NCI-H446 (cell line): ENCODE results near the gene CXCL5.

Experiments
- DNase-seq, 2 experiments: peaks; one replicate each; lab custom pipeline; 2025; lab: John Stamatoyannopoulos, UW

CXCL5 gene

DNA sequence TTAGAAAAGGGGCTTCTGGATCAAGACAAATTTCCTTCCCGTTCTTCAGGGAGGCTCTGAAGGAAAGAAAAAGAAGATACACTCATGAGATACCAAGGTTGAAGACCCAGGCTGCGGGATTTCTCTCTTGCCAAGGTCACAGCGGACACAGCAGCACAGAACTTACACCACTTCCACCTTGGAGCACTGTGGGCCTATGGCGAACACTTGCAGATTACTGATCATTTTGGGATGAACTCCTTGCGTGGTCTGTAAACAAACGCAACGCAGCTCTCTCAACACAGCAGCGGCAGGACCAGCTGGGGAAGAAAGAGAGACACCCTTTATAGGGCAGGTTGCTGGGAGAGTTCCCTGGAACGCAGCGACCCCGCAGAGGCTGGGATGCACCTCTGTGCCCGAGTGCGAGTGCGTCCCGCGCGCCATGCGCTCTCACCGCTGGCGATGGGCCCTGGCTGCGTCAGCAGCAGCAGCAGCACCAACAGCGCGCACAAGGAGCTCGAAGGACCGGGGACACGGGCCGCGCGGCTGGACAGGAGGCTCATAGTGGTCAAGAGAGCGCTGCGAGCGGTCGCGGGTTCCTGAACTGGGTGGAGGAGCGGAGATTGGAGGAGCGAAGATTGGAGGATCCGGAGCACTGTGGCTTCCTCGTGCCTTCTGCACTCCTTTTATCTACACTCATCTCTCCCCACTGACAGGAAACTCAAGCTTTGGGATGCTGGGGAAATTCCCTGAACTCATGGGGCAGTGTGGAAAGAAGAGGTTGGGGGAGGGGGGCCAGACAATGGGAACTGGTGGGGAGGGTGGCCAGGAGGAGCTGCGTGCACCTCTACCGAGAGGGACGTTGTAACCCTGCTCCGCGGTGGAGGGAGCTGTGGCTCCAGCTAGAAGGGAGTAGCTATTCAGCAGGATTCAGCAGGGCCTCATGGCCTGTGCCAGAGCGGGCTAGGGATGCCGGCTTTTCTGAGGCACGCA, at the start of gene CXCL5:
Gene CXCL5, minus strand, starts transcription at position 638 of the 972 bp plus-strand sequence. Its CDS starts 96 bp downstream, at position 542.
- no peak for DNase-seq

DNA sequence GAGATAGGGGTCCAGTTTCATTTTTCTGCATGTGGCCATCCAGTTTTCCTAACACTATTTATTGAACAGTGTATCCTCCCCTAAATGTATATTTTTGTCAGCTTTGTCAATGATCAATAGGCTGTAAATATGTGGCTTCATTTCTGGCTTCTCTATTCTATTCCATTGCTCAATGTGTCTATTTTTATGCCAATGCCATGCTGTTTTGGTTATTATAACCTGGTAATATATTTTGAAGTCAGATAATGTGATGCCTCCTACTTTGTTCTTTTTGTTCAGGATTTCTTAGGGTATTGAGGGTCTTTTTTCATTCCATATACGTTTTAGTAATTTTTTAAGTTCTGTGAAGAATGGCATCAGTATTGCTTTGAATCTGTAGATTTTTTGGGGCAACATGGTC, 48.7 kb upstream of the CXCL5 start:
- DNase-seq: no peak

DNA sequence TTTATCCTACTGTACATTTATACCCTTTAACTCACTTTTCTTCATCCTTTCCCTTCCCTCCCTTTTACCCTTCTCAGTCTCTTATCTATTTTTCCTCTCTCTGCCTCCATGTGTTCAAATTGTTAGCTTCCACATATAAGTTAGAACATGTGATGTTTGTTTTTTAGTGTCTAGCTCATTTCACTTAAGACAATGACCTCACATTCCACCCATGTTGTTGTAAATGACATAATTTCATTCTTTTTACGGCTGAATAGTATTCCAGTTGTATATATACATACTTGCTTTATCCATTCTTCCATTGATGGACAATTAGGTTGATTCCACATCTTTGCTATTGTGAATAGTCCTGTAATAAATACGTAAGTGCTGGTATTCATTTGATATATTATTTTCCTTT, 47.3 kb upstream of the CXCL5 start:
- DNase-seq: no peak

DNA sequence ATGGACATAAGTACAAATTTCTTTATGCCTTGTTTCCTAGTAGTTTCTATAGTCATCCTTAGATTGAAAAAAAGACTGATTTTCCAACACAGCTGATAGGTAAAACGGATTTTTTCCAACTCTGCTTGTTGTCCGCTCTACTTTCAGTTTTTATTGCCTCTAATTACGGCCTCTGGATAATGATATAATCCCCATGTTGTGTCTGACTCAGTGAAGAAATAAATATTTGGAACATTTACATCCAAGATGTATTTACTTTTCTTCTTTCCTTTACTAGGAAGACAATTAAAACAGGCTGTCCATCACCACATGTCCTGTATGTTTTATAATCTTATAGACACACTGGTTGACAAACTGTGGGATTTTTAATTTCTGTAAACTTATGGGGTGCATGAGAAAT, 46.8 kb upstream of the CXCL5 start:
- no peak for DNase-seq

DNA sequence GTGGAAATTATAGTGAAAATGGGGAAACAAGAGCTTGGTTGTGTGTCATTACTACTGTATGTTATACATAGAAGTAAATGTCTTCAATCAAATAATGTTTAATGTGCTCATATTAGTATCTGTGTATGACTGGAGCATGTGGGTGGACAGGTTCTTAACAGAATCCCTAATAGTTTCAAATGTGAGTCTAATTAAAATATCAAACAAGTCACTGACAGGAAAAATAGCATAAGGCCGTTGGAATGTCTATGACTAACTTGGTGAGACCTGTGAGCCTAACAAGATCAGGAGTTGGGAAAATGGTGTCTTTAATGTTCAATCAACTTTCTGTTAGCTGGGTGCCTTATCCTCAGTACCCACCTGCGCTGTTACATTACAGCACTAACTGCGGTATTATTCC, 46.2 kb upstream of the CXCL5 start:
- DNase-seq: no peak

GRCh38 chr4:74042681-74043080, 44.2 kb upstream of the CXCL5 start:
- DNase-seq: no peak

DNA sequence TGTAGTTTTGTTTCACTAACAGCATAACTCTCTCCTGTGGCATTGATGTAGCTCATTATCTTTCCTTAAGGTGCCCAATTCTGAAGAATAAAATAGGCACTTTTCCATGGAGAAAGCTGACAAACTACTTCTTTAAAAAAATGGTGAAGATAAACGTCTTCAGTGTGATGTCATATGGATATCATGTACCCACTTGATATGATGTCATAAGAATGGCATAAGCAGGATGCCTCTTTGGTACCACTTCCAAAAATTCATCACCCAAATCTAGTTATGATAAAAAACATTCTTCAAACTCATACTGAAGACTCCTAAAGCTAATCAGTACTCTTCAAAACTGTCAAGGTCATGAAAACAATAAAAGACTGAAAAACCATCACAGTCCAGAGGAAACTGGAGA, 42.9 kb upstream of the CXCL5 start:
- DNase-seq: no peak

DNA sequence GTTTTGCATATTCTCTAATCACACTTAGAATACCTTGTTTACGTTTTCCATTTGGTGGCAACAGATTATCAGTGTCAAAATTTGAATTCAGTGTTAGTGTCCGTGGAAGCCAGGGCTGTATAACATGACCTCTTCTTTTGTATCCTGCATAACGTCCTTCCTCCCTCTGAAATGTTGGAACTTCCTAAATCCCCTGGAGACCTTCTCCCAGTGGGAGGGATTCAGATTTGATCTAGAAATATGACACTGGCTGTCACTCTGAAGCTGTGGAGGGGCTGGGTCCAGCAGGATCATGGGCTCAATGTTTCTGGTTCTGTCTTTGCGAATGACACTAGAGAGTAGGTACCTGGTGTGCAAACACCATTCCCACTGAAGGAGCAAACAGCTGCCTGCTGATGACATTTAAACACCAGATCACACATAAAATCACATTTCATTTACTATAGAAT, 40.9 kb upstream of the CXCL5 start:
- no peak for DNase-seq

DNA sequence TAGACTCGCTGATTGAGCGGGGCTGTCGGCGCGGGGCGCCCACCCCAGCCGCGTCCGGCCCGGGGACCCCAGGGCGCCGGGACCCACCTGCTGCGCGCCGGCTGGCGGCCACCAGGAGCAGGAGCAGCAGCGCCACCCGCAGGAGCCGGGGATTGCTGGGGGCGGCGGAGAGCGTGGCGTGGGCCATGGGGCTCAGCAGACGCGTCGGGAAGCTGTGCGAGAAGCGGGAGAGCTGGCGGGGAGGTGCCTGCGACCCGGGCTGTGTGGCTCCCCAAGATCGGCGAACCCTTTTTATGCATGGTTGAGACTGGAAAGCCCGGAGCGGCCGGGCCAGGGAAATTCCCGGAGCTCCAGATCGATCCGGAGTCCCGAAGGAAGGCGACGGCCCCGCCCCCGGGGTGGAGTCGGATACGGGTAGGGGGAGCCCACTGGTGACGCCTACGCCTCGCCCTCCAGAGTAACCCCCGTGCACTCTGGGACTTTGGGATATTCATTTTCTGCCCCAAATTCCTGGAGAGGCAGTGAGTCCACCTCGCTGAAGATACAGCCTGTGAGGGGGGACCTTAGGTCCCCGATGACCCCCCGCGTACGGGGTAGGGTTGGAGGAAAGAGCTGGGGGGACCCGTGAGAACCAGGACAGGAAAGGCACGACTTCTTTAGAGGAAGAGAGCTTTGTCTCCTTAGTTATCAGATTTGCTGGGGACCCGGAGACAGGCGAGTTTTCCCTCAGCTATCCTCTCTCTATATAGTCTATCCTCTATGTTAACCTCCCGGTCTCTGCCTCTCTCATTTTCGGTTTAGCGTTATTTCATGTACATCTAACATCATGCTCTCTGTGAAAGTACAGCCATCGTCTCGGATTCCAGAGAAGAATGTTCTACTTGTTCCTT, 40.2 kb upstream of the CXCL5 start, which contains the start of gene CXCL3:
Gene CXCL3, minus strand, starts transcription at position 265 of the 890 bp plus-strand sequence. Its CDS starts 78 bp downstream, at position 187.
- DNase-seq: peak in 1 of 2 experiments; percentile 4

DNA sequence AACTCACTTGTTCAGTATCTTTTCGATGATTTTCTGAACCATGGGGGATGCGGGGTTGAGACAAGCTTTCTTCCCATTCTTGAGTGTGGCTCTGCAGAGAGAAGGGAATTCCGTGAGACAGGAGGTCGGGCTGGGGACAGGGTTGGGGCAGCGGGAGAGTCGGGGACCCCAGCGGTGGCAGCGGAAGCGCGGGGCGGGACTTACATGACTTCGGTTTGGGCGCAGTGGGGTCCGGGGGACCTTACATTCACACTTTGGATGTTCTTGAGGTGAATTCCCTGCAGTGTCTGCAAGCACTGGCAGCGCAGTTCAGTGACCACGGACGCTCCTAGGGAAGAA, 39.6 kb upstream of the CXCL5 start:
- DNase-seq: no peak

GRCh38 chr4:74037076-74037955, 38.8 kb upstream of the CXCL5 start:
- DNase-seq: no peak

DNA sequence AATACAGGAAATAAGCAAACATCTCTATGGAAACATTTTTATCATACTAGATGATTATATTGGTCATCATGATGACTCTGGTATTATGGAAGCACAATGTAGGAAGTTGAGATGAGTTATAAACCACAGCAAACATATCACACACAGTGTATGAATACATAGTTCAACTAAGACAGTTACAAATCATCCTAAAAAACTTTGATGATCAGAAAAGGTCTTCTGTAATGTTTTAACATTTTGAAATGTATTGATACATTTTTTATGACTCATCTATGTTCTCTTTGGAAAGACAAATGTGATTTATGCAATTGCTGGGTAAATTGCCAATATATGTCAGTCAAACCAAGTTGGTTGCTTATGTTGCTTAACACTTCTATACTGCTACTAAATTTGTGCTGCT, 35.3 kb upstream of the CXCL5 start:
- no peak for DNase-seq

DNA sequence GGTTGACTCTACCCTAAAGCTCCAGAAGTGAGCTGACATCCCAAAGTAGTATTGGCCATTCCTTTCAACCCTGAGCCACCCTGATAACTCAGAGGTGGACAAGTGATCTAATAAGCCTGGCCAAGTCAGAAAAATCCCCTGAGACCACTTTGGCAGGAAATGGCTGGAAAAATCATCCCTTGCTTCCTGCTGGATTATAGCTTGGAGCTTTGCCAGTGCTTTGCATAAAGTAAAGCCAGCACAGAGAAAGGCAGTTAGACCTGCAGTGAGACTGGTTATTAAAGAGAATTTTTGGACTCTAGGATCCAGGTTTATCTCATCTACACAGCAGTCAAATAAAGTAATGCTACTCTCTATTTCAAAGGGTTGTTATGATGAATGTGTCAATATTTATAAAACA, 33.6 kb upstream of the CXCL5 start:
- DNase-seq: no peak

DNA sequence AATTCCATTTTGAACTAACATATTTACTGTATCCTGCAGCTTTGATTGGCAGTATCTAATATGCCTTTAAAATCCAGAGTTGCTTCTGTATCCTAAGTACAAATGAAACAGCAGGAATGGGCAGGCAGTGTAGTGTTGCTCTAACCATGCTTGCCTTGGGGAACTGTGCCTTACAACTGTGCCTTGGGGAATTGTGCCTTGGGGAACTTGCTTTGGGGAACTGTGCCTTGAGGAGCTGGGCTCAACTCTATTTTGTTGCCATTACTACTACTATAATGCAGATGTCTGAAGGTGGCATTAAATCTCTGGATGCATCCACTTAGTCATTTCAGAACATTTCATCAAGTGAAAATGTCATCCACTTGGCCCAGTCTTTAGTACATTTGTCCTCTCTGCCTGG, 33.1 kb upstream of the CXCL5 start:
- no peak for DNase-seq

DNA sequence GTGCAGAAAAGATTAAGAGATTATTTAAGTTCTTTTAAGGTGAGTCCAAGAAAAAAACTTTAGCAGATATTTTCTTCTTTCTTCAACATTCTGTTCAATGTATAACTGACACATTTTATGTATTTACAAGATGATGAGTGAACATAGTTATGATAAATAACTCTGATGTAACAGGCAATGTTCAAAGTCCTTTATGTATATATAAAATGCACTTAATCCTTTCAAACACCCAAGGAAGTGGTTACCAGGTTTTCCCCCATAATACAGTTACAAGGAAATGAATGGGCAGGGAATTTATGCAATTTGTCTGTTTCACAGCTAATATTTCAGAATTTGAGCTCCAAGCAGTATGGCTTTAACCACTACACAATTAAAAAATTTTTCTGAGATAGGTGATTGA, 31.8 kb upstream of the CXCL5 start:
- DNase-seq: no peak

DNA sequence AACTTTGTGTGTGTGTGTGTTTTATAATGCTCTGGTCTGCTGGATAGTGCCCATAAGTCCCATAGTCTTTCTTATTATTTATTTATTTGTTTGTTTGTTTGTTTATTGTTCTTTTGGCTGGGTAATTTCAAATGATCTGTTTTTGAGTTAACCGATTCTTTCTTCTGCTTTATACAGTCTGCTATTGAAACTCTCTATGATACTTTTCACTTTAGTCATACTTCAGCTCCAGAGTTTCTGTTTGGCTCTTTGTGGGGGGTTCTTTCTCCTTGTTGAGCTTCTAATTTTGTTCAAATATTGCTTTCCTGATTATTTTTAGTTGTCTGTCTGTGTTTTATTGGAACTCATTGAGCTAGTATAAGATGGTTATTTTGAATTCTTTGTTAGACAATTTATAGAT, 30.0 kb upstream of the CXCL5 start:
- DNase-seq: no peak

GRCh38 chr4:74023709-74024108, 25.2 kb upstream of the CXCL5 start:
- no peak for DNase-seq

DNA sequence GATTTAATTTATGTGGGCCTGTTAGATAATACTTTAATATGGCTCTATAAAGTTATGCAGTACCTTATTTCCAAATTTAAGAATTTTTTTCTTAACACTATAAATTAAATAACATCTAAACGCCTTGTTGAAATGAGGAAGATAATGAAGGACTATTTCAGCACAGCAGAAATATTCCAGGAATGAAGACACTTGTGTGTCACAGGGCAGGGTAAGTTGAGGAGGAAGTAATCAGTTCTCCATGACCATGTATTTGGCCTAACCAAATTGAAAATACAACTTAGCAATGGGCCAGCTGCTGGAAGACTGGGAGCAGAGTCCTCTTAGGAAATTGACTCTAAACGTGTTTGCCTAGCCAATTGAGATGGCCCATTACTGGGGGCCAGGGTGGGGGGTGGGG, 23.1 kb upstream of the CXCL5 start:
- DNase-seq: no peak

DNA sequence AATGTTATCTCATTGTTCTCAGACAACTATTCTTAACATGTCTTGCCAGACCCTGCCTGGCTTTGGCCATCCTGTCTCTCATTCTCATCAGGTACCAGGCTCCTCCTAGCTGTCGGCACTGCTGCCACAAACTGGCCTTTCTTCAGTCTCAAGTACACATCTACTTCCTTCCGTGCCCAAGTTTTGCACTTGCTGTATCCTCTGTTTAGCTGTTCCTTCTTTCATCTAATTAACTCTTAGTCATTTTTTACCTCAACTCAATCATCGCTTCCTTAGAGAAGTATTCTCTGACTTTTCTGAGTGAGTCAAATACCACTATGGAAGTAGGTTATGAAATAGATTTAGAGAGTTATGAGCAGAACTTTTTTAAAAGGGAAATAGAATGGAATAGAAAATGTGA, 20.3 kb upstream of the CXCL5 start:
- no peak for DNase-seq

DNA sequence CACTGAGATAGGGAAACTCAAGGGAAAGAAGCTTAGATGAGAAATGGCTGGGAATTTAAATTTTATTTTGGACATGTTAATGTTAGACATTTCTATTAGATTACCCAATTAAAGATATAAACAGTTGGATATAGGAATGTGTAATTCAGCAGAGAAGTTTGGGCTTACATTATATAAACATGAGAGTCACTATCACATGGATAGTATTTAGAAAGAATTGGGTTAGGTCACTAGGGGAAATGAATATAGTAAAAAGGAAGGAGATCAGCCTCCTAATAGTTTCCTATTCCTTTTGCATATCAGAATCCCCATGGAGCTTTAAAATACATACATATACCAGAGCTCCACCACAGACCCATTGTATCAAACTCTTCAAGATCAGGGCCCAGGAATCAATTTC, 19.6 kb upstream of the CXCL5 start:
- DNase-seq: no peak

DNA sequence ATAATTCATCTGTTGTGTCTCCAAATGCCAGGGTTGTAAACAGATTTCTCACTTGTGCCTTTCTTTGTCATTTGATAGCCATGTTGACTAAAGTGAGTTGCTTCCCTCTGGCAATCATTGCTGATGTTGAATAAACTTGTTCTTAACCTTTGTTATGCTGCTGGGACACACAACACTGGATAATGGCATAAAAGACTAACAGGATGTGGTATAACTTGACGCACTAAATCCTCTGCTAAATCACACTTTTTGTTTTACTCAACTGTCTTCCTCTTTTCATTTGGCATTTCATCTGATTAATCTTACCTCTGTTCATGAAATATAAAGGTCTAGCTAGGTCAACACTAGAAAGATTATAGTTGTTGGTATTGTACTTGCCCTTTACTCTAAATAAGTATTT, 17.6 kb upstream of the CXCL5 start:
- DNase-seq: no peak
